ENCODE measurements around the gene PPP2R2D.

The PPP2R2D gene

DNA sequence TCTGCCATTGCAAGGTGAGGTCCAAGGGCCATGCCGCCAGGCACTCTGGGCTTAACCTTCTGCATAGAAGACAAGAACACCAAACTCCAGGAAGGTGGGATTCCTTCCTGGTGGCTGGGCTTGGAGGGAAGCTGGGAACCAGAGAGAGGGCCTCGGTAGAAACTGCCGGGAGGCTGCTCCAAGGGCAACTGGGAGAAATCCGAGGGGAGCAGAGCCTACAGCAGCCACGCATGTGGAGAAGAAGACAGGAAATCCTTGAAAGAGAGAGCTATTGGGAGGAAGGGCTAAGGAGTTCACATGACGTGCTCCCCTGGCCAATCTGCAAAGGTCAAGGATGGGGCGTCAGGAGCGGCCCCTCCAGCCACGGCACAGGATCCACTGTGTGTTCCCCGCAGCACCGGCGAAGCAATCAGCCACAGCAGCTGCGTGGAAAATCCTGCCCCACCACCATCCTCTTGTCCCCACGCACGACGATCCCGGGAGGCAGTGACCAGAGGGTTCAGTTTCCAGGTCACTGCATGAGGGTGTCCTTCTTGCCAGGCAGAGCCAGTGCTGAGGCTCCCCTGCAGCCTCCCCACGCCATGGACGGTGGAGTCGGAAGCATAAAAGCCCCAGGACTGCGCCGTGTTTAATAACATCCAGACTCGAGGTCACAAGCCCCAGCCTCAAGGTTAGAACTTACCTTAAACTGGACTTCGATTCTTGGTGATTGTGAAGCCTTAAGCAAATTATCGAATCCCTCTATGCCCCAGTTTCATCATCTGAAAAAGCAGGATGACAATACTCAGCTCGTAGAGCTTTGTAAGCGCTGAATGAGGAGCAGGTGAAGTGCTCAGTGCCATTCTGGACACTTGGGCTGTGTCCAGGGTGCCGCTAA is 8.6 kb upstream of the PPP2R2D start:
- H3K27ac ChIP-seq: no peak overlapping the region
- TF ChIP-seq, protein P1, sequence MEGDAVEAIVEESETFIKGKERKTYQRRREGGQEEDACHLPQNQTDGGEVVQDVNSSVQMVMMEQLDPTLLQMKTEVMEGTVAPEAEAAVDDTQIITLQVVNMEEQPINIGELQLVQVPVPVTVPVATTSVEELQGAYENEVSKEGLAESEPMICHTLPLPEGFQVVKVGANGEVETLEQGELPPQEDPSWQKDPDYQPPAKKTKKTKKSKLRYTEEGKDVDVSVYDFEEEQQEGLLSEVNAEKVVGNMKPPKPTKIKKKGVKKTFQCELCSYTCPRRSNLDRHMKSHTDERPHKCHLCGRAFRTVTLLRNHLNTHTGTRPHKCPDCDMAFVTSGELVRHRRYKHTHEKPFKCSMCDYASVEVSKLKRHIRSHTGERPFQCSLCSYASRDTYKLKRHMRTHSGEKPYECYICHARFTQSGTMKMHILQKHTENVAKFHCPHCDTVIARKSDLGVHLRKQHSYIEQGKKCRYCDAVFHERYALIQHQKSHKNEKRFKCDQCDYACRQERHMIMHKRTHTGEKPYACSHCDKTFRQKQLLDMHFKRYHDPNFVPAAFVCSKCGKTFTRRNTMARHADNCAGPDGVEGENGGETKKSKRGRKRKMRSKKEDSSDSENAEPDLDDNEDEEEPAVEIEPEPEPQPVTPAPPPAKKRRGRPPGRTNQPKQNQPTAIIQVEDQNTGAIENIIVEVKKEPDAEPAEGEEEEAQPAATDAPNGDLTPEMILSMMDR (conservative IDR thresholded peaks at IDR 0.05): no peak

DNA sequence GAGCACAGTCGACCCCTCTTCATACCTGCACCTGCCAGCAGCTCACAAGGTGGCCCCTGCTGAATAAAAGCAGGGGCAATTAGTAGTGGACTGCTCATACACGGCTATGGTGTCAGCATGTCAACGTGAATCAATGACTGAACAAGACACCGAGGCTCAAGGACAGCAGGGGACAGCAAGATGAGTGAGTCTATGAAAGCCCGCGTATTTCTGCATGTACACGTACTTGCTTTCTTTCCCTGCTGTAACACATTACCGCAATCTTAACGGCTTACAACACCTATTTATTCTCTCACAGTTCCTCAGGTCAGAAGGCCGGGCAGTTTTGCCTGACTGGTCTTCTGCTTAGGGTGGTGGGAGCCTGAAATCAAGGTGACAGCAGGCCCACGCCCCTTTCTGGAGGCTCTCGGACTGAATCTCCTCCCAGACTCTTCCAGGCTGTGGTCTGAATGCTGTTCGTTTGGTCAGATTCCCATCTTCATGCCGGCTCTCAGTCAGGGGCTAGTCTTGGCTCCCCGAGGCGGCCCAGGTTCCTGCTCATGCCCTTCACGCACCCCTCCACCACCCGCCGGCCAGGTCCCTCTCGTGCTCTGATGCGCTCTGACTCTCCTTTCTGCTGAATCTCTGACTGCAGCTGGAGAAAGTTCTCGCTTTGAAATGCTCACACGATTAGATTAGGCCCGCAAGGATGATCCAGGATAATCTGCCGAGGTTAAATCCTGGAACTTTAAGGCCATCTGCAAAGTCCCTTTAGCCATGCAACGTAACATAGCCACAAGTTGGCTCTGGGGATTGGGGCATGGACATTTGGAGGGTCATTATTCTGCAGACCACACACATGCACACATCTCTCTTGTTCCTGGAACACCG is 7.8 kb upstream of the PPP2R2D start:
- H3K27ac ChIP-seq: no peak overlapping the region
- TF ChIP-seq, protein P1 (conservative IDR thresholded peaks at IDR 0.05): no peak

DNA sequence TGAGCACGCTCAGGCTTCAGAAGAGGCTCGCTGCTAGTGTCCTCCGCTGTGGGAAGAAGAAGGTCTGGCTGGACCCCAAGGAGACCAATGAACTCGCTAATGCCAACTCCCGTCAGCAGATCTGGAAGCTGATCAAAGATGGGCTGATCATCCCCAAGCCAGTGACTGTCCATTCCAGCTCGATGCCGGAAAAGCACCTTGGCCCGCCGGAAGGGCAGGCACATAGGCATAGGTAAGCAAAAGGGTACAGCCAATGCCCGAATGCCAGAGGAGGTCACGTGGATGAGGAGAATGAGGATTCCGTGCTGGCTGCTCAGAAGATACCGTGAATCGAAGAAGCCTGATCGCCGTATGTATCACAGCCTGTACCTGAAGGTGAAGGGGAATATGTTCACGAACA is 5.7 kb upstream of the PPP2R2D start:
- H3K27ac ChIP-seq: no peak overlapping the region
- TF ChIP-seq, protein P1 (conservative IDR thresholded peaks at IDR 0.05): no peak

DNA sequence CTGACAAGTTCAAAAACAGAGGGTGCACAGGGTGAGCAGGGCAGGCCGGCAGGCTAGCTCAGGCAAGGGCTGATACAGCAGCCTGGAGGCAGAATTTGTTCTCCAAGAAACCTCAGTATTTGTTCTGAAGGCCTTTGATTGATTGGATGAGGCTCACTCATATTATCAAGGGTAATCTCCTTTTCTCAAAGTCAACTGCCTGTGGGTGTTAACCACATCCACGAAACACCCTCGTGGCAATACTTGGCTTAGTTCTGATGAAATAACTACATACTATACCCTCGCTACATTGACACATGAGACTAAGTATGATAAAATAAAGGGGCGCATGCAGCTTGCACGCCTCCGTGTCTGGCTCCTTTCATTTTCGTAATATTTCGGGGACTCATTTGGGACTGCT is 4.4 kb upstream of the PPP2R2D start:
- no peak overlapping the region for H3K27ac ChIP-seq
- TF ChIP-seq, protein P1 (conservative IDR thresholded peaks at IDR 0.05): no peak

DNA sequence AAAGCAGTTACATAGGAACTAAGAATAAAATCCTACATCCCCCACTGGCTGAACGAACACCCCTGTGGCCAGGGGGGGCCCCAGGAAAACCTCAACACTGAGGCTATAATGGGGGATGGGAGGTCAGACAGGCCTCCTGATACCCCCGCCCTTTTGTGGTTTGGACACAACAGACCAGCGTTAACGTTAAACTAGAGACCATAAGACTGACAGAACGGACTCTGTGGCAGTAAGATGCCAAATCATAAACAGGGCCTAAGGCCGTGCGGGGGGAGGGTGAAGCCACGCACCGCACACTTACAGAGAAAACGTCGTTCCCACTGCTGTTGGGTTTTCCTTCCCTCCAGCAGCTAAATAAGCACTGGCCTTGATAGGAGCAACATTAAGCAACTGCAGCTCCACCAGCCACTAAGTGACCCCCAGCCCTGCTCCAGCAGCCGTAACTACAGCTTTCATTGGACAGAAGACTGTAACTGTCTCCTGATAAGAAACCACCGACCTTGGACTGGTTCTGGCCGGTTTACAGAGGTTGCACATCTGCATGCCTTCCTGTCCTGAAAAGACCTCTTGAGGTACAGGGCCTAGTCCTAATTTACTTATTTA is 3.4 kb upstream of the PPP2R2D start:
- no peak overlapping the region for H3K27ac ChIP-seq
- TF ChIP-seq, protein P1 (conservative IDR thresholded peaks at IDR 0.05): no peak

DNA sequence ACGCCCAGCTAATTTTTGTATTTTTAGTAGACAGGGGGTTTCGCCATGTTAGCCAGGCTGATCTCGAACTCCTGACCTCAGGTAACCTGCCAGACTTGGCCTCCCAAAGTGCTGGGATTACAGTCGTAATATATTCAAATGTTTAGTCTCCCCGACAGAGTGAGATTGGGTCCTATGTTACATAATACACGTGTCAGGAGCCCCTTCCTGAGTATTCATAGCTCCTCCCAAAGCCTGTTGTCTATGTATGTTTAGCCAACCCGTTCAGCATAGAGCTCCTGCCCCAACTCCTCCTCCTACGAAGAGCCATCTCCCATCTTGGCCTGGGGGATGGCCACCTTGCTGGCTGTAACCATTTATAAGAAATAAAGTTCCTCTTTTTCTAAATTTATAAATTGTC is 2.7 kb upstream of the PPP2R2D start:
- no peak overlapping the region for H3K27ac ChIP-seq
- TF ChIP-seq, protein P1 (conservative IDR thresholded peaks at IDR 0.05): no peak

DNA sequence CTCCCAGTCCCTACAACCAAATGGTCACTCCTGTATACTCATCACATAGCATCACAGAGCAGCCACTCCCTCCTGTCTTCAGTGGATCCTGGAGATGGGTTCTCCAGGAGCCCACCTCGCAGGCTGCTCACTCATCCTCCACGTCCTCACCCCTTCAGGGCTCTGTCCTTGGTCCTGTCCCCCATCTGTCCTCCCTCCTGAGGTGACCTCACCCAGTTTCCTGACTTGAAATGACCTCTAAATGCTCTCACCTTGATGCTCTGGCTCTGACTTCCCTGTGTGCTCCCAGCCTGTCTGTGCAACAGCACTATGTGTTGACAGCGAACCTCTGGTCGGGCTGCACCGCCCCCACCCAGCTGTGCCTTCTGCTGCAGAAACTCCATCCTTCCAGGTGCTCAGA is 2.1 kb upstream of the PPP2R2D start:
- TF ChIP-seq, protein P1 (conservative IDR thresholded peaks at IDR 0.05): no peak

More for the DNA sequence above, 2.1 kb upstream of the PPP2R2D start:
- no peak overlapping the region for H3K27ac ChIP-seq

Data from VCaP (cell line).